ENCODE data around the gene CRYBG1.

The CRYBG1 gene

GRCh38 chr6:106381881-106382280 lies 21.4 kb downstream of the CRYBG1 start:
- no peak for TF ChIP-seq CTCF (IDR thresholded peaks at IDR 0.05; ENCODE audit: borderline replicate concordance, control extremely low read depth, extremely low read depth, insufficient read depth, missing control alignments)
- in situ Hi-C loops (cut with MboI; ENCODE audit: low sequenced_read_pairs, unreplicated experiment) = no loop called here
- no peak for DNase-seq (ENCODE audit: low spot score)

- in situ Hi-C loops (cut with MboI; ENCODE audit: low sequenced_read_pairs, unreplicated experiment) = no loop called here
- DNase-seq (ENCODE audit: low spot score) = no peak
- TF ChIP-seq CTCF (IDR thresholded peaks at IDR 0.05; ENCODE audit: borderline replicate concordance, control extremely low read depth, extremely low read depth, insufficient read depth, missing control alignments) = no peak
Observed at GRCh38 chr6:106383573-106383972, 23.1 kb downstream of the CRYBG1 start.

- in situ Hi-C loops (cut with MboI; ENCODE audit: low sequenced_read_pairs, unreplicated experiment) = no loop called here
- no peak for DNase-seq (ENCODE audit: low spot score)
- TF ChIP-seq CTCF (IDR thresholded peaks at IDR 0.05; ENCODE audit: borderline replicate concordance, control extremely low read depth, extremely low read depth, insufficient read depth, missing control alignments) = no peak
Observed at GRCh38 chr6:106385530-106385929, 25.0 kb downstream of the CRYBG1 start.

- TF ChIP-seq CTCF (IDR thresholded peaks at IDR 0.05; ENCODE audit: borderline replicate concordance, control extremely low read depth, extremely low read depth, insufficient read depth, missing control alignments) = no peak
- in situ Hi-C loops (cut with MboI; ENCODE audit: low sequenced_read_pairs, unreplicated experiment) = no loop called here
- DNase-seq (ENCODE audit: low spot score) = no peak
Observed at GRCh38 chr6:106387875-106388274, 27.4 kb downstream of the CRYBG1 start.

- in situ Hi-C loops (cut with MboI; ENCODE audit: low sequenced_read_pairs, unreplicated experiment) = no loop called here
- no peak for DNase-seq (ENCODE audit: low spot score)
- no peak for TF ChIP-seq CTCF (IDR thresholded peaks at IDR 0.05; ENCODE audit: borderline replicate concordance, control extremely low read depth, extremely low read depth, insufficient read depth, missing control alignments)
Observed at GRCh38 chr6:106390088-106390487, 29.6 kb downstream of the CRYBG1 start.

- no peak for DNase-seq (ENCODE audit: low spot score)
- no peak for TF ChIP-seq CTCF (IDR thresholded peaks at IDR 0.05; ENCODE audit: borderline replicate concordance, control extremely low read depth, extremely low read depth, insufficient read depth, missing control alignments)
- in situ Hi-C loops (cut with MboI; ENCODE audit: low sequenced_read_pairs, unreplicated experiment) = no loop called here
Observed at GRCh38 chr6:106396426-106397220, 36.1 kb downstream of the CRYBG1 start.

Measured in GM13976 (cell line).